NCI-H1930 (cell line): Measurements from ENCODE around the gene BCO2.
"Not testable (repeated sequence)": the region's sequence is repeated elsewhere in the genome, so short reads cannot be mapped to it uniquely, and the experiment has no call there.

Experiments
- DNase-seq, 2 experiments: peaks; one replicate each; lab custom pipeline; 2025; lab: John Stamatoyannopoulos, UW

The BCO2 gene

GRCh38 chr11:112174789-112175598 is at the start of gene BCO2:
BCO2 (plus strand) TSS chr11:112175512; CDS start chr11:112175602, 90 bp downstream.
- peak; percentile 2 to 34 for DNase-seq

- no peak for DNase-seq
Observed at GRCh38 chr11:112127056-112127455, 48.3 kb upstream of the BCO2 start.

- no peak for DNase-seq
Observed at GRCh38 chr11:112128483-112129121, 46.7 kb upstream of the BCO2 start.

GRCh38 chr11:112129656-112130055 is 45.7 kb upstream of the BCO2 start:
- DNase-seq = no peak

- DNase-seq = no peak
Observed at GRCh38 chr11:112132737-112133136, 42.6 kb upstream of the BCO2 start.

- no peak for DNase-seq
Observed at GRCh38 chr11:112134473-112134872, 40.8 kb upstream of the BCO2 start.

GRCh38 chr11:112143597-112143996 is 31.7 kb upstream of the BCO2 start:
- DNase-seq = no peak

- no peak for DNase-seq
Observed at GRCh38 chr11:112150517-112150916, 24.8 kb upstream of the BCO2 start.

- no peak for DNase-seq
Observed at GRCh38 chr11:112156153-112156955, 19.0 kb upstream of the BCO2 start.

- DNase-seq = no peak
Observed at GRCh38 chr11:112156956-112157766, 18.2 kb upstream of the BCO2 start.

GRCh38 chr11:112159098-112160065 is 15.9 kb upstream of the BCO2 start:
- no peak for DNase-seq

GRCh38 chr11:112160091-112160848 is 15.0 kb upstream of the BCO2 start:
- no peak for DNase-seq

- DNase-seq = no peak
Observed at GRCh38 chr11:112161012-112161411, 14.3 kb upstream of the BCO2 start.

GRCh38 chr11:112162200-112162599 is 13.1 kb upstream of the BCO2 start:
- DNase-seq = not testable (repeated sequence)

GRCh38 chr11:112162761-112163546 is 12.4 kb upstream of the BCO2 start:
- DNase-seq = no peak

GRCh38 chr11:112163875-112164685 is 11.2 kb upstream of the BCO2 start, which contains the start of gene IL18:
IL18 (minus strand) TSS chr11:112164094; CDS start chr11:112155053, 9,041 bp downstream.
- DNase-seq = no peak

GRCh38 chr11:112165049-112165448 is 10.3 kb upstream of the BCO2 start:
- no peak for DNase-seq

GRCh38 chr11:112166562-112166961 is 8.8 kb upstream of the BCO2 start:
- no peak for DNase-seq
